Smooth muscle cell (in vitro differentiated cells): Measurements from ENCODE around the gene CXCL3. TPM values are rescaled to one million over a fixed set of nuclear protein-coding genes. Genes with fewer than 3 reads are reported as not detected.

ENCODE experiments used
- DNase-seq: peaks from one replicate; lab custom pipeline; 2025; ENCODE audit not compliant: unreplicated experiment; lab: John Stamatoyannopoulos, UW
- H2AFZ ChIP-seq: fragments of 200-600 bp; sonication (generic); 2 replicates; pipeline ENCODE4 v1.6.0; 2016; ENCODE audit warnings: antibody characterized with exemption, low read depth, mild to moderate bottlenecking
- H3F3A ChIP-seq: fragments of 200-600 bp; sonication (generic); 2 replicates; pipeline ENCODE4 v1.6.0; 2017; ENCODE audit warnings: antibody characterized with exemption, low read depth
- H3K27ac ChIP-seq: fragments of 200-600 bp; sonication (generic); 2 replicates; pipeline ENCODE4 v1.5.1; 2016; ENCODE audit warnings: low read depth, mild to moderate bottlenecking
- H3K27me3 ChIP-seq: fragments of 200-600 bp; sonication (generic); 2 replicates; pipeline ENCODE4 v1.6.1; 2016; ENCODE audit warnings: low read depth, mild to moderate bottlenecking
- H3K36me3 ChIP-seq: fragments of 200-600 bp; sonication (generic); 2 replicates; pipeline ENCODE4 v1.5.1; 2016; ENCODE audit warnings: low read depth
- H3K4me1 ChIP-seq: fragments of 200-600 bp; sonication (generic); 2 replicates; pipeline ENCODE4 v1.5.1; 2016; ENCODE audit warnings: low read depth
- H3K4me2 ChIP-seq: fragments of 200-600 bp; sonication (generic); 2 replicates; pipeline ENCODE4 v1.6.0; 2016; ENCODE audit warnings: mild to moderate bottlenecking
- H3K4me3 ChIP-seq: fragments of 200-600 bp; sonication (generic); 2 replicates; pipeline ENCODE4 v1.5.1; 2016; ENCODE audit warnings: mild to moderate bottlenecking
- H3K79me2 ChIP-seq: fragments of 200-600 bp; sonication (generic); 2 replicates; pipeline ENCODE4 v1.6.0; 2016; ENCODE audit warnings: low read depth, mild to moderate bottlenecking
- H3K9ac ChIP-seq: fragments of 200-600 bp; sonication (generic); 2 replicates; pipeline ENCODE4 v1.6.0; 2016; ENCODE audit warnings: low read depth
- H3K9me3 ChIP-seq: fragments of 200-600 bp; sonication (generic); replicated peaks from 2 replicates; pipeline ENCODE4 v1.5.1; 2016; ENCODE audit warnings: low read depth
- H4K20me1 ChIP-seq: fragments of 200-600 bp; sonication (generic); 2 replicates; pipeline ENCODE4 v1.6.0; 2016; ENCODE audit warnings: low read depth
- CTCF ChIP-seq: fragments of 200-600 bp; sonication (generic); IDR thresholded peaks from 2 replicates; pipeline ENCODE4 v1.5.1; 2017; ENCODE audit warnings: borderline replicate concordance, mild to moderate bottlenecking, antibody characterized with exemption; ENCODE audit not compliant: insufficient read depth, poor library complexity, severe bottlenecking
- WGBS: methylation state at CpG from one replicate; pipeline ENCODE4 v1.1.7; 2016; ENCODE audit warnings: low lambda C conversion rate; 5-methylcytosine and 5-hydroxymethylcytosine counted together
- polyA plus RNA-seq: library from polyadenylated mRNA; unstranded; fragments of >200 nt; fragmentation: Nextera tagmentation; extraction: Ambion mirVana; gene quantifications from 2 replicates; pipeline ENCODE4 v1.2.1, GENCODE V29; 2016
- total RNA-seq: library from RNA; depleted of rRNA; stranded (reverse); fragments of >200 nt; gene quantifications from 2 replicates; pipeline ENCODE4 v1.2.3, GENCODE V29; 2014

The CXCL3 gene
- total and polyA plus RNA-seq, 2 experiments from 2014 or later = 1.6 to 5.6 TPM

- Histone ChIP-seq H3K9me3 (no peaks in the 10 kb centered on the region), H3K9ac (no peak overlapping the region), H3K4me2 (no peak overlapping the region), H3K4me1 (no peaks in the 10 kb centered on the region), H3K36me3 (no peaks in the 10 kb centered on the region), H4K20me1 (no peaks in the 10 kb centered on the region), H3K4me3 (no peak overlapping the region), H2AFZ (no peak overlapping the region), H3K79me2 (no peaks in the 10 kb centered on the region), H3F3A (no peaks in the 10 kb centered on the region), H3K27ac (no peak overlapping the region), H3K27me3 (no peaks in the 10 kb centered on the region)
- DNase-seq = no peak
- no peak for TF ChIP-seq CTCF
- 98% methylated on average over 2 of the region's 2 CpGs for WGBS
Observed at GRCh38 chr4:74055096-74055495, 16.6 kb upstream of the CXCL3 start.

GRCh38 chr4:74054483-74055047 is 16.1 kb upstream of the CXCL3 start:
- no peak overlapping the region for H3K27ac ChIP-seq
- TF ChIP-seq CTCF = no peak
- H3K9ac ChIP-seq = no peak overlapping the region
- DNase-seq = no peak
- WGBS = 89% methylated on average over 1 of the region's 1 CpG
- H3K4me2 ChIP-seq = no peak overlapping the region
- no peaks in the 10 kb centered on the region for H3F3A ChIP-seq
- no peak overlapping the region for H3K4me3 ChIP-seq
- H2AFZ ChIP-seq = no peak overlapping the region
- H3K79me2 ChIP-seq = no peaks in the 10 kb centered on the region
- H3K4me1 ChIP-seq = no peaks in the 10 kb centered on the region
- no peaks in the 10 kb centered on the region for H3K9me3 ChIP-seq
- H3K27me3 ChIP-seq = no peaks in the 10 kb centered on the region
- H4K20me1 ChIP-seq = no peaks in the 10 kb centered on the region
- H3K36me3 ChIP-seq = no peaks in the 10 kb centered on the region

GRCh38 chr4:74047152-74047551 is 8.7 kb upstream of the CXCL3 start:
- Histone ChIP-seq H3K79me2 (no peaks in the 10 kb centered on the region), H3F3A (no peaks in the 10 kb centered on the region), H3K36me3 (no peaks in the 10 kb centered on the region), H3K4me3 (no peak overlapping the region), H3K27me3 (no peaks in the 10 kb centered on the region), H3K27ac (no peak overlapping the region), H2AFZ (no peak overlapping the region), H3K4me2 (no peak overlapping the region), H3K4me1 (no peaks in the 10 kb centered on the region), H3K9me3 (no peaks in the 10 kb centered on the region), H3K9ac (no peak overlapping the region), H4K20me1 (no peaks in the 10 kb centered on the region)
- 62% methylated on average over 1 of the region's 1 CpG for WGBS
- DNase-seq = no peak
- no peak for TF ChIP-seq CTCF

GRCh38 chr4:74045772-74046171 is 7.3 kb upstream of the CXCL3 start:
- Histone ChIP-seq H3K9me3 (no peaks in the 10 kb centered on the region), H3F3A (no peaks in the 10 kb centered on the region), H3K27ac (no peak overlapping the region), H3K36me3 (no peaks in the 10 kb centered on the region), H3K4me3 (no peak overlapping the region), H3K27me3 (no peaks in the 10 kb centered on the region), H4K20me1 (no peaks in the 10 kb centered on the region), H3K79me2 (no peaks in the 10 kb centered on the region), H3K4me1 (no peaks in the 10 kb centered on the region), H3K9ac (no peak overlapping the region), H2AFZ (no peak overlapping the region), H3K4me2 (no peak overlapping the region)
- TF ChIP-seq CTCF = no peak
- no peak for DNase-seq
- WGBS = 96% methylated on average over 2 of the region's 2 CpGs
